B cell (primary cell): ENCODE data around the gene NPL.

ENCODE experiments used
- CTCF ChIP-seq: fragments of 200-600 bp; IDR thresholded peaks from one replicate; pipeline ENCODE4 v1.8.0; 2022; ENCODE audit warnings: antibody characterized with exemption, mild to moderate bottlenecking
- EZH2 ChIP-seq: IDR thresholded peaks from 2 replicates; pipeline ENCODE4 v1.6.1; 2012; ENCODE audit warnings: borderline replicate concordance, low read depth, mild to moderate bottlenecking, moderate library complexity, low read length; ENCODE audit not compliant: insufficient read depth, poor library complexity, severe bottlenecking

GRCh38 chr1:182768963-182769362 lies 20.6 kb upstream of the NPL start:
- TF ChIP-seq CTCF = no peak
- TF ChIP-seq EZH2 = no peak
